ENCODE results near the gene NAGPA. TPM values are rescaled to one million over a fixed set of nuclear protein-coding genes. Genes with fewer than 3 reads are reported as not detected.
A peak's percentile ranks its signal among the peaks of the same experiment; 100 is the strongest.
"Not testable (repeated sequence)": the region's sequence is repeated elsewhere in the genome, so short reads cannot be mapped to it uniquely, and the experiment has no call there.

The NAGPA gene, protein sequence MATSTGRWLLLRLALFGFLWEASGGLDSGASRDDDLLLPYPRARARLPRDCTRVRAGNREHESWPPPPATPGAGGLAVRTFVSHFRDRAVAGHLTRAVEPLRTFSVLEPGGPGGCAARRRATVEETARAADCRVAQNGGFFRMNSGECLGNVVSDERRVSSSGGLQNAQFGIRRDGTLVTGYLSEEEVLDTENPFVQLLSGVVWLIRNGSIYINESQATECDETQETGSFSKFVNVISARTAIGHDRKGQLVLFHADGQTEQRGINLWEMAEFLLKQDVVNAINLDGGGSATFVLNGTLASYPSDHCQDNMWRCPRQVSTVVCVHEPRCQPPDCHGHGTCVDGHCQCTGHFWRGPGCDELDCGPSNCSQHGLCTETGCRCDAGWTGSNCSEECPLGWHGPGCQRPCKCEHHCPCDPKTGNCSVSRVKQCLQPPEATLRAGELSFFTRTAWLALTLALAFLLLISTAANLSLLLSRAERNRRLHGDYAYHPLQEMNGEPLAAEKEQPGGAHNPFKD
- 7.1 TPM for total RNA-seq

DNA sequence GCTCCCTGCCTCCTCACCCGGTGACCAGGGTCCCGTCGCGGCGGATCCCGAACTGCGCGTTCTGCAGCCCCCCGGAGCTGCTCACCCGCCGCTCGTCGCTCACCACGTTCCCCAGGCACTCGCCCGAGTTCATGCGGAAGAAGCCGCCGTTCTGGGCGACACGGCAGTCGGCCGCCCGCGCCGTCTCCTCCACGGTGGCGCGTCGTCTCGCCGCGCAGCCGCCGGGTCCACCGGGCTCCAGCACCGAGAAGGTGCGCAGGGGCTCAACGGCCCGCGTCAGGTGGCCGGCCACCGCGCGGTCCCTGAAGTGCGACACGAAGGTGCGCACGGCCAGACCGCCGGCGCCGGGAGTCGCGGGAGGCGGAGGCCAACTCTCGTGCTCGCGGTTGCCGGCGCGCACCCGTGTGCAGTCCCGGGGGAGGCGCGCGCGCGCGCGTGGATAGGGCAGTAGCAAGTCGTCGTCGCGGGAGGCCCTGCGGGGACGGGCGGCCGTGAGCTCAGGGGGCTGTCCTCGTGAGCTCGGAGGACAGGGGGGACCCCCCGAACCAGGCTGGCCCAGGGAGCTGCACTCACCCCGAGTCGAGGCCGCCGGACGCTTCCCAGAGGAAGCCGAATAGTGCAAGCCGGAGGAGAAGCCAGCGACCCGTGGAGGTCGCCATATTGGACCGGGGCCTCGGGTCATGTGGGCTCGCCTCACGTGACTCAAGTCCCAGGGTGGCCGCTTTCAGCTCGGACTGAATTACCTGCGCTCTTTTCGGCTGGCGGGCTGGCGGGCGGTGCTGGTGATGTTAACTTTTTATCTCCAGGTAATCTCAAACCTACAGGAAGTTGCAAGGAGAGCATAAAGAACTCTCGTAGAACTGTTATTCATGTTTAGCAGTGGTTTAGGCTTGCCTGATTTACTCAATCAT is at the start of gene NAGPA:
TSS of gene NAGPA (minus strand) at position 680 of the 911 bp plus-strand sequence. CDS start at position 659, 21 bp downstream.
- DNase-seq (ENCODE audit: low spot score) (peak; percentile 91), ATAC-seq (peak; percentile 93)

DNA sequence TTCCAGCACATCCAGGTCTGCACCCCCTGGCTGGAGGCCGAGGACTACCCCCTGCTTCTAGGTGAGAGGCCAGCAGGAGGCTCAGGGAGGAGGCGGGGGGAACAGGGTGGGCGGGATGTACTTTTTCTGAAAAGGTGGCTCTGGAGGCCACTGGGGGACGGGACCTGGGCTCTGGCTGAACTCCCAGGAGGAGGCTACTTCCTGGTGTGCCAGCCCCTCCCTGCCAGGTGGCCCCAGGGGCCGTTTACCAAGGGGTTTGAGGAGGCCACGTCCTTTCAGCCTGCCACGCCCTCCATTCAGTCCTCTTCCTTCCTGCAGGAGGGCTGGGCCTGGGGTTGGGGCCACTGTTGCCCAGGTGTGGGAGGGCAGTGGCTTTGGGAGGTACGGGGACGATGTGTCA is 47.3 kb upstream of the NAGPA start:
- not testable (repeated sequence) for DNase-seq (ENCODE audit: low spot score); ATAC-seq

DNA sequence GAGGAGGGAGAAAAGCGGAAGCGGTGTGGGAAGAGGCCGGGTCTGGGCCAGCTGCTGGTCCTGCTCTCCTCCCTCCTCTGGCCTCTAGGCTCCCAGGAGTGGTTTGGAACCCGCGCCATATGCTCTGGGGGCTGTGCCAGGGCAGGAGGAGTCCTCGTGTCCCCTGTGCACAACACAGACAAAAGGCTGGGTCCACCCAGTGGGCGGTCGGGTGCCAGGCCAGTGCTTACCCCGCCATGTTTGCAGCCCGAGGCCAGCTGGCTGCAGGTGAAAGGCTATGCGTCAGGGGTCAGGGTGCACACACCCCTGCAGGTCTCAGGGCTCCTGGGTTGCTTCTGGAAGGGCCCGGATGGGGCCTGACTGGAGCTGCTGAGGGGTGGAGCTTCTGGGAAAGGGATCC is 46.7 kb upstream of the NAGPA start:
- DNase-seq (ENCODE audit: low spot score); ATAC-seq: not testable (repeated sequence)

DNA sequence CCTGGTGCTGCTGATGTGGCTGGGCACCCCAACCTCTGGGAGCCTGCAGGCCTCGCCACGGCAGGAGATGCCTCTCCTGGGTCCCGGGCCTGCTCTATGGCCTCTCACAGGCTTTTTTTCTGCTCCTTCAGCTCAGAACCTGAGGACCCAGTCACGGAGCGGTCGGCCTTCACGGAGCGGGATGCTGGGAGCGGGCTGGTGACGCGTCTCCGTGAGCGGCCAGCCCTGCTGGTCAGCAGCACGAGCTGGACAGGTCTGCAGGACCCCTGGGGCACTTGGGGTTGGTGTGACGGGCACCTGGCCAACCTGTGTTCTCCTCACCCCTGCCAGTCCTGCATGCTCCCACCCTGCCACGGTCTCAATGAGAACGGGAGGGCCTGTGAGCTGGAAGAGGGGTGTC is 44.9 kb upstream of the NAGPA start:
- DNase-seq (ENCODE audit: low spot score) (no peak), ATAC-seq (no peak)

DNA sequence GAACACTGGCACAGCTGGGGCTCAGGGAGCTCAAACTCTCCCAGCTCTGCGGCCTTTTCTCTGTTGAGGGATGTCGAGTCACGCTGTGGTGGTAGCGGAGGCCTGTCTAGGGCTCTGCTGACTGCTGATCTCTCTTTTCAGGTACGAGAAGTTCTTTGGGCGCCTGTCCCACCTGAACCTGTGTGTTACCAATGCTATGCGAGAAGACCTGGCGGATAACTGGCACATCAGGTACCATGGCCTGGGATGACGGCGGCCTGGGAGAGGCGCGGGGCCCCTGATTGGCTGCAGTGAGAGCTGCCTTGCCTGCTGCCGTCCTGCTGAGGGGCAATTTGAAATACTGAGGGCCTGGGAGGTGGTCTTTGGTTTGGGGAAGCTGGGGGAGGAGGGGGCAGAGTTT is 43.6 kb upstream of the NAGPA start:
- DNase-seq (ENCODE audit: low spot score): no peak
- no peak for ATAC-seq

DNA sequence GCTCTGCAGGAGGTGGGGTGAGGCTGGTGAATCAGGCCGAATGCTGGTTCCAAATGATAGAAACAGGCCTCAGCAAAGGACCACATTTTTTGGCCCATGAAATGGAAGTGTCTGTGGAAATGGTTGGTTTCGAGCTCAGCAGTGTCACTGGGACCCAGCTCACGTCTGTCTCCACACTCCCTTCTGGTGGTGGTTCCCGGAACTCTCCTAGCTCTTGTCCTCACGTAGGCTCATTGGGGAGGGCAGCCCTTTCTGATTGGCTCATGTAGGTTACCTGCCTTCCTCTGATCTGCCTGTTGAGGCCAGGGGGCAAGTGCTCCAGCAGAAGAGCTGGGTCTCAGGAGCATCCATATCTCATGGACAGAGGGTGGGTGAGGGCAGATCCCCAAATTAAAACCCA is 41.9 kb upstream of the NAGPA start:
- DNase-seq (ENCODE audit: low spot score): no peak
- no peak for ATAC-seq

DNA sequence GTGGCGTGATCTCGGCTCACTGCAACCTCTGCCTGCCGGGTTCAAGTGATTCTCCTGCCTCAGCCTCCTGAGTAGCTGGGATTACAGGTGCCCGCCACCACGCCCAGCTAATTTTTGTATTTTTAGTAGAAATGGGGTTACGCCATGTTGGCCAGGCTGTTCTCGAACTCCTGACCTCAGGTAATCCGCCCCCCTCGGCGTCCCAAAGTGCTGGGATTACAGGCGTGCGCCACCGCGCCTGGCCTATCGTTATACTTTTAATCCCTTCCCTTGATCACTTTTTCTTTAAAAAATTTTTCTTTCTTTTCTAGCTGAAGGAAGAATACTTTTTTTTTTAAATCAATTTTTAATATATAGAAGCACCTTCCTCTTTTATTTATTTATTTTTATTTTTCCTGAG is 40.0 kb upstream of the NAGPA start:
- not testable (repeated sequence) for ATAC-seq; DNase-seq (ENCODE audit: low spot score)

DNA sequence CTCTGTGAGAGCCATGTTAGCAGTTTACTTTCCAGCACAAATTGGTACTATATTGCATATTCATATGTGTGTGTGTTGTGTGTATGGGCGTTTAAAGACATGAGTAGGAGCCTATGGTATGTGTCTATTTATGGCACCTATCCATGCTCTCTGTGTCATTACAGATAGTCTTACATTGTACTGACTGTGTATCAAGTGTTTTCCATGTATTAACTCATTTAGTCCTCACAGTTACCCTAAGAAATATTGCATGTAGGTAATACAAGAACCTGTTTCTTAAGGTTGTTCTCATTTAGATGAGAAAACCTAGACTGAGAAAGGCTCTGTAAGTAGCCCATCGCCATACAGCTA is 39.5 kb upstream of the NAGPA start:
- DNase-seq (ENCODE audit: low spot score) (no peak), ATAC-seq (no peak)

DNA sequence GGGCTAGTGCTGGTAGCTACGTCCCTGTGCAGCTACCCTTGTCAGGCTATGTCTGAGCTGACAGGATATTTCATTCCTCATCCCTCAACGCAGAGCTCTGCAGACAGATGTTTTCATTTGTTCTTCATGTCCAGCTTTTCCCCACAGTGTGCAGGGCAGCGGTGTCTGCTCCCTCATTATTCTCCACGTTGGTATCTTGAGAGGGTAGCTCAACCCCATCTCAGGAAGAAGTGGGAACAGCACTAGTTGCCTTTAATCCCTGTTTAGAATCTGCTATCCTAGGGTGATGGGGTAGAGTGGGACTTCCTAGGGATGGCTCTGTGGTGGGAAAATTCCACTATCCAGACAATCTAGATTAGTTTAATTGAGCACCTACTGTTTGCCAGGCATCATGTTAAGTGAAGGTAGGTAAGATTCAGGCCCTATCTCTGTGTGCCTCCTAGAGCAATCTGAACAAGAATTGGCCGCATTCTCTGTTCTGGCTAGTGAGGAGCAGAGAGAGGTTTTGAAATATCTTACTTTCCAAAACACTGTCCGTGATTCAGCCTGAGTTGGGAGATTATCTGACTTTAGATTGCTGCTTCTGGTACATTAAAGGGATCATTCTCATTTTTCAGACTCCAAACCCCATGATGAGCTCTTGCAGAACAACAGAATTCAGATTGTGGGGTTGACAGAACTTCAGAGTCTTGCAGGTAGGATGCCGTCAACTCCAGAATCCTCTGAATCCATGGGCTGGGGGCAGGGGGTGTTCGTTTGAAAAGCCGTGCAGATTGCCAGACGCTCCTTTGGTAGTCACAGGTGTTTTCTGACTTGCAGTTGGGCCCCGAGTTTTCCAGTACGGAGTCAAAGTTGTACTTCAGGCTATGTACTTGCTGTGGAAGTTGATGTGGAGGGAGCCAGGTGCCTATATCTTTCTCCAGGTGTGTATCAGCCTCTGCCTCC is 38.9 kb upstream of the NAGPA start:
- no peak for DNase-seq (ENCODE audit: low spot score)
- ATAC-seq: no peak

DNA sequence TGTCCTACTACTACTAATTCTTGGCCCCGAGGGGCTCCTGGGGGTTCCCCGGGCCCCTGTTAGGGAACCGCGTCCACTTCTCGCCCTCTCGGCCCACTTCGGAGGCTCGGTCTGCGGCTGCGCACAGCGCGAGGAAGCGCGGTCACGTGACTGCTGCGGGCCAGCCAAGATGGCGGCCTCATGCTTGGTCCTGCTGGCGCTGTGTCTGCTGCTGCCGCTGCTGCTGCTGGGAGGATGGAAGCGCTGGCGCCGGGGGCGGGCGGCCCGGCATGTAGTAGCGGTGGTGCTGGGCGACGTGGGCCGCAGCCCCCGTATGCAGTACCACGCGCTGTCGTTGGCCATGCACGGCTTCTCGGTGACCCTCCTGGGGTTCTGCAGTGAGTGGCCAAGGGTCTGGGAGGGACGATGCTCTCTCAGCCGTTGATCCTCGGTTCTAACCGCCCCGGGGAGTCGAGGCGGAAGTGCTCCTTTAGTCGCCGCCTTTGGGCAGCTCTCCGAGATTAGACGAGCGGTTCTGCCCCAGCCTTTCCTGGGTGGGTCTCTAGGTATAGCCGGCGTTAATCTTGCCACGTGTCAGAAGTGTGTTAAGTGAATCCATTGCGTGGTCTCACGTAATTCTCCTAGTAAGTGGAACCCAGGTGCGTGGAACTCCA is 38.1 kb upstream of the NAGPA start, which contains the start of gene ALG1:
TSS of gene ALG1 (plus strand) at position 163 of the 653 bp plus-strand sequence. CDS start at position 170, 7 bp downstream.
- ATAC-seq: peak; percentile 94

DNA sequence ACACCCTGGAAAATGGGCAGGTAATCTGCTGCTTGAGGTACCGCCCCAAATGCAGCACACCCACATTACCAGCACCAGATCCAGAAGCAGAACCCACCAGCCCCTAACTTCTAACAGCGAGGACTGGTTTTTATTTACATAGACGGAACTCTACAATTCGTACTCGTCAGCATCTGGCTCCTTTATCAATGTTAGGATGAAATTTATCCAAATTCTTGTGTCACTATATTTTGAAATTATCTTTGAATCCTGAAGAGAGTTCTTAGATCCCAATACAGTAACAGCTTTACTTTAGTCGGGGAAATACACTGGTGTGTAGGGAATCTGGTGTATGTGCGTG is 37.6 kb upstream of the NAGPA start:
- peak; percentile 5 for ATAC-seq
- DNase-seq (ENCODE audit: low spot score): no peak

More for the DNA sequence above, 38.1 kb upstream of the NAGPA start, which contains the start of gene ALG1:
- DNase-seq (ENCODE audit: low spot score): peak; percentile 88

DNA sequence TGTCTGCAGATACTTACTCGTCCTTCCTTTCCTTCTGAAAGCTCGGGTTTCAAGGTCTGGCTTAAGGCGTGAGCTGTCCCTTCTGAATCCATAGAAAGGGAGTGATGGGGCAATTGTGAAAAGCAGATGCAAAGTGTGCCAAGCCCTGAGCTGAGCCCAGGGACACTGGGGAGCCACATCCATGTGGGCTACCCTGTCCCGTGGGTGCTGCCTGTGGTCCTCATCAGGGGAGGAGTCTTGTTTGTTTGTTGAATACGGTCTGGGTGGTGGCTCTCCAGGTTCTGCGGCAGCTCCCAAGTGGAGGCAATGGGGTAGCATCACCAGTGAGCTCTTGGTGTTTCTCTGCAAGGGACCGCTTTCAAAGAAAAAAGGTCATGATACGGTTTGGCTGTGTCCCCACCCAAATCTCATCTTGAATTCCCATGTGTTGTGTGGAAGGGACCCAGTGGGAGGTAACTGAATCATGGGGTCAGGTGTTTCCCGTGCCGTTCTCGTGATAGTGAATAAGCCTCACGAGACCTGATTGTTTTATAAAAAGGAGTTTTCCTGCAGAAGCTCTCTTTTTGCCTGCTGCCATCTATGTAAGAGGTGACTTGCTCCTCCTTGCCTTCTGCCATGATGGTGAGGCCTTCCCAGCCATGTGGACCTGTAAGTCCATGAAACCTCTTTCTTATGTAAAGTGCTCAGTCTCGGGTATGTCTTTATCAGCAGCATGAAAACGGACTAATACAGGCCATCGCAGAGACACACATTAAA is 36.9 kb upstream of the NAGPA start:
- no peak for DNase-seq (ENCODE audit: low spot score)
- ATAC-seq: no peak

DNA sequence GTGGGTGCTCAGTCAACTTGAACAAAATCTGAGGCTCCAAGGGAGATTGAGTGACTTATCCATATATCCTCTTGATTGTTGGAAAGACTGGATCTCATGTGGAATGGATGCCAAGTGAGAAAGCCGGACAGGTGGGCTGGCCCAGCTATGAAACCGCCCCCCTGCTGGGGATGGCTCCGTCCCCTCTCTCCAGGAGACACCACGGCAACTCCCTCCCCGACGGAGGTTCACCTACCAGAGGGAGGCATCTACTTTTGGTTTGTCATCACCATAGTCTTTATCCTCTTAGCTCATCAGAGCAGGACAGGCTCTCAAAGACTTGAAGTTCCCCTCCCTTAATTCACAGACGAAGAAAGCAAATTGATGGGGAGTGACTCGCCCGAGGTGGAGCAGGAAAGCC is 36.1 kb upstream of the NAGPA start:
- no peak for DNase-seq (ENCODE audit: low spot score)
- no peak for ATAC-seq

DNA sequence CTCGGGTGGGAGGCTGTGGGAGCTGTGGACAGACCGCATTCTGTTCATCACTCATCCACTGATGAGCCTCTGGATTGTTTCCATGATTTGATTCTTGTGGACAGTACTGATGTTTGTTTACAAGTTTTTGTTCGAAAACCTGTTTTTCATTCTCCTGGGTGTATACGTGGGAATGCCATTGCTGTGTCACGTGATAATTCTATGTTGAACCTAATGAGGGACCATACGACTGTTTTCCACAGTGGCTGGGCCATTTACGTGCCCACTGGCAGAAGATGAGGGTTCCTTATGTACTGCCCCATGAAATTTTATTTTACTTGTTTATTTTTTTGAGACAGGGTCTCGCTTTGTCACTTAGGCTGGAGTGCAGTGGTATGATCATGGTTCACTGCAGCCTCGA is 35.3 kb upstream of the NAGPA start:
- ATAC-seq (no peak), DNase-seq (ENCODE audit: low spot score) (no peak)

DNA sequence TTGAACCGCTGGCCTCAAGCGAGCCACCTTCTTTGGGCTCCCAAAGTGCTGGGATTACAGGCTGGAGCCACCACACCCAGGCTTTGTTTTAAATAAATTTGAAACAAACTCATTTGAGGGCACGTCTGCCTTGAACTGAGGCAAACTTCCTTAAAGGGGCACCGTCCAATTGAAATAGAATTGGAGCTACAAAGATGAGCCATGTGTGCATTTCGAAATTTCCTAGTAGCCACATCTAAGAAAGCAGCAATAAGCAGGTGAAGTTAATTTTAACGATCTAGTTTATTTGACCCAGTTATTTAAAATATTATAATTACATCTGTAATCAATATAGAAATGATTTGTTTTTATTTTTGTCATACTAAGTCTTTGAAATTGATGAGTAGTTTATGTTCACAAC is 32.8 kb upstream of the NAGPA start:
- ATAC-seq (no peak), DNase-seq (ENCODE audit: low spot score) (no peak)

DNA sequence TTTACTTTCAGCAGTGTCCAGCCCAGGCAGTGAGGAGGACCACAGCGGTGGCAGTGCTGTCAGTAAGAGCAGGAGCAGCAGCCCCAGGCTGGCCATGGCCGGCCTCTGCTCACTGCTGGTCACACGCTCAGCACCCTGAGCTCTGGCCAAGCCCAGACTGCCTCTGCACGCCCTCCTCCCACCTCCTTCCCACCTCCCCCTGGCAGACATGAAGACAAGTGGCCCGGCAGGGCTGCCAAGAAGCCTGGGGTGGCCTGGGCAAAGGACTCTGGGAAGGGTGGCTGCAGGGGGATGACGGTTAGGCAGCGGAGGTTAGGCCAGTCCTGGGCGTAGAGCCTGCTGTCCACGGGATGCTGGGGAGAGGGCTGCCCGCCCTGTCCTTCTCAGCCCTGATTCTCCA is 32.1 kb upstream of the NAGPA start, which contains the start of gene C16orf89:
TSS of gene C16orf89 (minus strand) at position 144 of the 400 bp plus-strand sequence. CDS start at position 96, 48 bp downstream.
- no peak for DNase-seq (ENCODE audit: low spot score)

DNA sequence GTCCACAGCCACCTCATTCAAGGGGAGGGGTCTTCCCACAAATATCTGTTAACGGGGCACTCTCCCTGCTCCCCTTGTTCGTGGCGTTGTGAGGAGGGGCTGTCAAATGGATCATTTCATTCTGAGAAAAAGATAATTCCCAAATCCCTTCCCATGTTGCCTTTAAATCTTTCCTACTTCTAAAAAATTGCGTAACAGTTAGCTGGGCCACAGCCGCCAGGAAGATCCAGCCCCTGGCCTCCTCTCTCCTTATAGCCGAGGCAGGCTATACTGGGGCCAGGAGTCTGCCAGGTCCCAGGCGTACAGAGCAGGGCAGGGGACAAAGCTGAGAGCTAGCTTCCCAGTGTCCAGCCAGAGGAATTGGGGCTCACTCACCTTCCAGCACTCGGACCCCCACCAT is 31.6 kb upstream of the NAGPA start:
- no peak for ATAC-seq
- no peak for DNase-seq (ENCODE audit: low spot score)

More for the DNA sequence above, 32.1 kb upstream of the NAGPA start, which contains the start of gene C16orf89:
- ATAC-seq: no peak

DNA sequence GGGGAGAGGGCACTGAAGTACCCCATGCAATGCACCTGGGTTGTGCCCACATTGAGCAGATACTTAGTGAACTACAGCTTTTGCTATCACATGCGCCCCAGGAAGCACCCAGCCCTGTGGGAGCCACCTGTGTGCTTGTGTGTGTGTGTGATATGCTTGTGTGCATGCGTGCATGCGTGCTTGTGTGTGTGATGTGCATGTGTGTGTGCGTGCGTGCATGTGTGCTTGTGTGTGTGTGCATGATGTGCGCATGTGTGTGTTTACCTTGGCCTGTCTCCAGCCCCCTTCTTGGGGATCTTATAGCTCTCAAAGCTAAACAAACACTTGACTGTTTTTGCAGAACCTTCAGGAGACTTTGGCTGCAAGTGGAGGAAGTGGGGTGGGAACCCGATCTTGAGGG is 31.2 kb upstream of the NAGPA start:
- ATAC-seq (no peak), DNase-seq (ENCODE audit: low spot score) (no peak)
